Activated T-cell treated with anti-CD3 and anti-CD28 coated beads, Interleukin-2, amount 50 U/mL, for 1 hour (primary cell): ENCODE results near the gene TPBGL.

Experiments
- DNase-seq: peaks from one replicate; pipeline ENCODE4 v3.0.0-alpha.2; 2020

The TPBGL gene

DNA sequence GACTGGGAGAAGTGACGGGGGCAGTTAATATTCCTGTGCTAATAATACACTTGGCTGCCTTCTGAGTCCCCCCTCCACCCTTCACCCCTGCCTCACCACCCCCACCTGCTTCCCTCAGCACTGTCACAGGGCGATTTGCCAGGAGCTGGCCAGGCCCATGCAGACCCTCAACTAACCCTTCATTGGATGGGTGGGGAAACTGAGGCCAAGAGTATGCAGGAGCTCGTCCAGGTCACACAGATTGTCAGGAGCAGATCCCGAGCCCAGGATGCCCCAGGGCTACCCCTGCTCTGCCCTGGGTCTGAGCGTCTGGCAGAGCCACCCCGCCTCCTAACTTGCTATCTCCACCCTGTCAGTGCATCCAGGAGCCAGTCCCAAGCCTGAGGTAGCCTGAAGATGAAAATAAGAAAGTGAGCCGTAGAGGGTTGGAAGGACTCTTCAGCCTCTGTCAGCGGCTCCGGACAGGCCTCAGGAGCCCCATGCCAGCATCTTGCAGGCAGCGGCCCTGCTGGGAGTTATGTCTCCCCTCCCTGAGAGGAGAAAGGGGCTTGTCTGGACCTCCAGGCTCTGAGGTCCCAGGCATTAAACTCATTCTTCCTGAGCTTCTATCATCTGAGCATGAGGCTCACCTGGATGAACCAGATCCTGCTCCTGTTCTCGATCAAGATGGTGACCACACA, 6.2 kb downstream of the TPBGL start:
- DNase-seq, result peak; percentile 13

DNA sequence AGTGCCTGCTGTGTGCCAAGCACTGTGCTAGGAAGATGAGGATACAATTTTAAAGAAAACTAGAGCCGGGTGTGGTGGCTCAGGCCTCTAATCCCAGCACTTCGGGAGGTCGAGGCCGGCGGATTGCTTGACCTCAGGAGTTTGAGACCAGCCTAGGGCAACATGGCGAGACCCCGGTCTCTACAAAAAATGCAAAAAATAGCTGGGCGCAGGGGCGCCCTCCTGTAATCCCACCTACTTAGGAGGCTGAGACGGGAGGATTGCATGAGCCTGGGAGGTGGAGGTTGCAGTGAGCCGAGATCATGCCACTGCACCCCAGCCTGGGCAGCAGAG, 8.3 kb downstream of the TPBGL start:
- no peak for DNase-seq

DNA sequence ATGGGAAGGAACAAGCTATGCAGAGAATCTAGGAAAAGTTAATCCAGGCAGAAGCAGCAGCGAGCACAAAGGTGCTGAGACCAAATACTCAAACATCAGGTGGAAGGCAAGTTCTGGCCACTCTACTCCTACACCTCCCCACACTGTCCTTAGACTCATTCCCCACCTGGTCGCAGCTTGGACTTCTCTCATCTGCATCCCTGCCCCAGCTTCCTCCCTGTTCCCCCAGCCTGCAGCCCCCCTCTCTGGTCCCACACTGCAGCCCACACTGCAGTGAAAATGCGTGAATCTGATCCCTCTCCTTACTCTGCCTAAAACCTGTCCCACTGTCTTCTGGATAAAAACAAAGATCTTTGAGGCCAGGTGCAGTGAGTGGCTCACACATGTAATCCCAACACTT, 9.1 kb downstream of the TPBGL start:
- peak; percentile 6 for DNase-seq

DNA sequence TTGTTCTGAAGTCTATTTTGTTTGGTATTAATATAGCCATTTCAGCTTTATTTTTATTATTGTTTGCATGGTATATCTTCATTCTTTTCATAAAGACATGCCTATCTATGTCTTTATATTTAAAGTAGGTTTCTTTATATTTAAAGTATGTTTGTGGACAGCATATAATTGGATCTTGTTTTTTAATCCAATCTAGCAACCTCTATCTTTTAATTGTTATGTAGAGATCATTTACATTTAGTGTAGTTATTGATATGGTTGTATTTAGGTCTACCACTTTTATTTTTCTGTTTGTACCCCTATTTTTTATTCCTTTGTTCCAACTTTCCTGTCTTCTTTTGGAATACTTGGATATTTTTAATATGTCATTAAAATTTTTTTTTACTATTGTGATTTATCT, 13.8 kb downstream of the TPBGL start:
- no peak for DNase-seq

DNA sequence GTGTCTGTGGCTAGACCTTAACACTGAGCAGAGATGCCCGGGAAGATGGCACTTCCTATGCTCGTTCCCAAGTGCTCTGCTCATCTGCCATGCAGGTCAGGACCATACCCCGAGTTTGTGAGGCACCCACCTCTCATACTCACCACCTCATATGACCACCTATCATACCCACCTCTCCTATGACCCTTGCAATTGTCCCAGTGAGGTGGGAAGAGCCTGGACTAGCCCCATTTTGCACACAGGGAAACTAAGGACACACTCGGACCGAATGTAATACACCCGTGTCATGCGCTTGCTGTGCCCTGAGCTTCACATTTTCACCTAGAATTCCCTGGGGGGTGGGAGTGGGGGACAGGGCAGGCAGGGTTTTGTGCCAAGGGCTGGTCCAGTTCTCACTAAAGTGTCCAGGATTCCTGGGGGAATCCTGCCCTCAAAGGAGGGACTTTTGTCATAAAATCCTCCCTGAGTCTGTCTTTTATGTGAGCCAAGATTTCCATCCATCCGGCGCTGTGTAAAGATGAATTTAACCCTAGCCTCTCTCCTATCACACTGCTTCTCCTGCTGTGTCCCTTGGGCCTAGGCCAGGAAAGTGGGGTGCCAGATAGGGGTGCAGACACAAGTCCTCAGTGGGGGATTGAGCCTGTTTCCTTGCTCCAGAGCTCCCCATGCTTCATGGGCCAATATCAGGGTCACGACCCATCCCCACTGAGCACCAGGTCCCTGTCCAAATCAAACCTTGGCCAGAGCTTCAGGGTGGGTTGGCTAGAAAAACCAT, 20.0 kb downstream of the TPBGL start:
- no peak for DNase-seq

DNA sequence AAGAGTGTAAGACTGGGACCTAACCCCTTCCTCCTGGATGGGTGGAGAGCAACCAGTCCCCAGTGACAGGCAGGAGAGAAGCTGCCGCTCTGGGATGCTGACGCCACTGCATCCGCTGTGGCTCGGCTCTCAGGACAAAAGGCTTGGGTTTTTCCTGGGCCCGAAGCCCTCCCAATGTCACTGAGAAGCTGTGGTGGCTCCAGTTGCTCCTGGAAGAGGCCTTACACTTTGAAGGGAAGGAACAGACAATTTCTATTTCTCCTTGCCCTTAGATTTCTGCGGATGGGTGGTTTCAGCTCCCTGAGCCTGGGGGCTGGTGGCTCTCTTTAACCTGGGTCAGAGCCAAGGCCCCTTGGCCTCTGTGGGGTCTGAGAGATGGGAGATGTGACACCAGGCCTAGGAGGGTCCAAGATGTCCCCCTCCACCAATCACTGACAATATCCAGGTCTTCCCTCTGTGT, 21.4 kb downstream of the TPBGL start:
- no peak for DNase-seq

DNA sequence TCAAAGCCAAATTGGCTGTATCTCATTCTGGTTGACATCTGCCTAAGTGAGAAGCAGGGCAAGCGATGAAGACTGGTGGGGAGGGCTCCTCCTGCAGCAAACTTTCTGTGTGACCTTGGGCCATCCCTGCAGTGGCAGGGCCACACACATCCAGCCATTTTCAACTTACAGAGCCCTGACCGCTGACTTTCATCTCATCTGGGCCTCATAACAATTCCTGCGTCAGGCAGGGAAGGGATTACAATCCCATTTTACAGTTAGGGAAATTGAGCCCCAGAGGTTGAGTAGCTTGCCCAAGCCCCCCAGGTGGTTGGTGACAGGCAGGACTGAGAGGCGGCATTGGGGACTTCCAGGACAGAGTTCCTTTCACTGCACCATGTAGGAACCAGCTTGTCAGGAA, 21.9 kb downstream of the TPBGL start:
- DNase-seq, result no peak

DNA sequence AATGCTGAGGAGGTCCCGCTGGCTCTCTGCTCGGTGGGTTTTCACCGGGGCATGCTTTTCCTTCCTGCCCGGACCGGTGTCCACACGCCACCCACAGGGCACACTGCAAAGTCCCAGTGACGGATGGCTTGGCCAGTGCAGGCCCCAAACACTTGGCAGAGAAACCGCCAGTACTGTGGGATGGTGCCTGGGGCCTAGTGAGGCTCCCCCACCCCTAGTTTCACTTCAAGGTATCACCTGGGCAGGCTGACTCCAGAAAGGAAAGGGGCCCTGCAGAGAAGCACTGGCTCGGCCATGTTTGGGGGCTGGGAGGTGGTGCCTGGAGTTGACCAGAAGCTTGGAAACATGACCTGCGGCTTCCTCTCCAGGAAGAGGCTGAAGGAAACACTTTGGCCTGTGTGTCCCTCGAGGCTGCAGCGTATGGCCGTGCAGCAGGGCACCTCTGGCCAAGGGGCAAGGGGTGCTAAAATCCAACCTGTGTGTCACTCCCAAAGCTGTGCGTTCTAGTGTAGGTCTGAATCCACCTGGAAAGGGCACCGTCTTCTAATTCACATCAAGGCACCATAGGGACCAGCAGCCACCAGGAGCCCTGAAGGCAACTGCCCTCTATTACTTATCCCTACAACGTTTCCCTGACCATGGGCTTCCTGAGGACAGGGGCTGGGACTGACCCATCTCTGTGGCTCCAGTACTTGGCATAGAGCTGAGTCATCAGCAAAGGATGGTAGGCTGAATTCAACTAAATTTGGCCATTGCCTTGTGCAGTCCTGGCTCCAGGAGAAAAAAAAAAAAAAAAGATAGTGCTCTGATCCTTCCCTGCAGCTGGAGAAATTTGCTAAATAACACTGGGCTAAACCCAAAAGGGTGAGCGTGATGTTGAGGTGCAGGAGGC, 22.6 kb downstream of the TPBGL start:
- DNase-seq, result peak; percentile 8

DNA sequence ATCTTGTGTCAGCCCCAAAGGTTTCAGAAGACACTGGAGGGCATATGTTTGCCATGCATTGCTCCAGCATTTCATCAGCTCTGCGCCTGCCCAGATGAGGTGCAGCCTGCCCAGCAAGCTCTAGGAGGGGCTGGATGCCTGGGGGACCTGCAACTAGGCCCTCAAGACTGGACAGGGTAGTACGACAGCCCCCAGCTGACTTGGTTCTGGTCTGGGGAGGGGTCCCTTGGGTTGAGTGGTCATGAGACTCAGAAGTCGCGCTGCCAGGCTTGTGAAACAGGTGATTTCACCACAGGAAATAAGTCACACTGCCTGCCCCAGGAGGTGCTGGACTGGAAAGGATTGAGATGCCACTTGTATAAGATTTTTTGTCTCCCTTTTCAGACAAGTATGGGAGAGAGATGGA, 23.4 kb downstream of the TPBGL start:
- no peak for DNase-seq

DNA sequence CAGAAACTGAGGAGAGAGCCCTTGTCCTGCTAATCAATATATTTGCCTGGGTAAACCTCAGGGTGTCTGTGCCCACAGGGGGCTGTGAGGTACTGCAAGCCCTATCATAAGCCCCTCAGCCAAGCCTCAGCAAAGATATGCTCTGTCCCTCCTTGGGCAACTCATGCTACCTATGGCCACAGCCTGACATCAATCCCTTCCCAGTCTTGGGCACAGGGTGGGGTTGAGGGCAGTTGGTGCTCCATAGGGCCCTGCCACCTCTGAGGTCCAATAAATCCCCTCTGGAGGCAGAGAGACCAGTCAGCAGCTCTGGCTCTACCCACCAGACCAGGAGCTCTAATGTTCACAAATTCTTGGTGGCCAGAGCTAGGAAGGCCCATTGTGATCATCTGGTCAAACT, 23.8 kb downstream of the TPBGL start:
- no peak for DNase-seq

DNA sequence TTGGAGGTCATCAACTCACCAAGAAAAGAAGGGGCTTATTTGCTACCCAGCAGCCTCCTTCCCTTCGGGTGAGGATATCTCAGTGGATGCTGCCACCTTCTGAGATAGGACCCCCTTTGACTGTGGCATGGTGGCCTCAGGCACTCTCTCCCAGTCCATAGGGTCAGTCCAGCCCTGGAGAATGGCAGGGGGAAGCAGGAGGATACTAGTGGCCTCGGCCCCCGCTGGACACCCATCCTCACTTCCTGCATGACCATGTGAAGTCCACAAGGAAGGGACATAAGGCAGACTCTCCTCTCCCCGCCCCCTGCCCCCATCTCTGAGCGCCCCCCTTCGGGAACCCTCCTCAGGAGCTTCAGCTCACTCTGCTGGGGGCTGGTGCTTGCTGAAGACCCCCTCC, 24.4 kb downstream of the TPBGL start:
- no peak for DNase-seq

DNA sequence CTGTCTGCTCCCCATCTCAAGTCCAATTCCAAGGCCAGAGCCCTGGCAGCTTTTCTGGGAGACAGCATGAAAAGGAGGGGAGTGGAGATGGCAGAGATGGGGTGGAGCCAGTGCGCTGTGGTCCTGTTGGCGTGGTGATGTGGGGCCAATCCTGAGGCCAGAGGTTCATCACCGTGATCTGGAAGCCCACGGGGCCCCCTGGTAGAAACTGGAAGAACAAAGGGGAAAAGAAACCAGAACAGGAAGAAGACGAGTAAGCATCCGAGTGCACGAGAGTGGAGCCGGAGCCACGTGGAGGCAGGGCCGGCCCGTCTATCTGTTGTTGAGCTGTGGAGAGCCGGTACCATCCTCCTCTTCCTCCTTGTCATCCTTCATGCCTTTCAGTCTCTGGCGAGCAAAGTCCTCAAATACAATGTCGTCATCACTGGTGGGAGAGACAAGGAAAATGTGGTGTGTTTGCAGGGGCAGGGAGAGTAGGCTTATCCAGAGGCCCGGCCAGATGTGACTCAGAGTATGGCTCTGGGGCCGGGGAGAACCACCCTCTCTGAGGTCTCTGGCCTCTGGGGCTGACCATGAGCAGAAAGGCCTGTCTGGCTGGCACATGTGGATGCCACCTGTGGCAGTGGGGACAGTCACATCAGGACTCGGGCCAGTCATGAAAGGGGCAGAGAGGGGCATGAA, 25.4 kb downstream of the TPBGL start:
- no peak for DNase-seq

DNA sequence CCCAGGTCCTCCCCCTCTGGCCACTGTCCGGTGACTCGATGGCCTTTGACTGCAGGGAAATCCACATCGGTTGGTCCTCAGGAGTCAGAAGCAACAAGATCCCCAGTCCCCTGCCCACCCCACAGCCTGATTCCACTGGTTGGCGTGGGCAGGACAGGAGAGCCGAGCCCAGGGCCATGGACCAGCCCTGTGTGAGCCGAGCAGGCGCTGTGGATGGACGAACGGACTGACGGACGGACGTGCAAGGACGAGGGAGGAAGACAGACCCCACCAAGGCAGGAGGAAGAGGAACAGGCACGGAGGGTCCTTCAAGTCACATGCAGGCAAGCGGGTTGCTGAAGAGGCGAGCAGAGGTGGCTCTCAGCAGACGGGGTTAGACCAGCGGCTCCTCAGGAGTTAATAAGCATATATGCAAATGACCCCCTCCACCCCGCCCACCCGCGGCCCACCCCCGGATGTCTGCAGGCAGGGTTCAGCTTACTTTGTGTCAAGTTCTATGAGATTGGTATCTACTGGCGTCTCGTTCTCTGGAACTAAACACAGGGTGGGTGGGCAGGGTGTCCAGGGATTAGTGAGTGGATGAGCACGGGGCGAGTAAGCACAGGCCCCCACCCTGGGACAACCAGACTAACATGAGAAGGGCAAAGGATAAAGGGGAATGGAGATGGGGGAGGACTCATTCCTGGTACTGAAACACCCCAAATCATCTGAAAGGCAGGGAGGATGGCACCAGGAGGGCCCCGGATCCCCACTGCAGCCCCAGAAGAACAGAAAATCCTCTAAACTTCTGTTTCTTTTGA, 26.8 kb downstream of the TPBGL start:
- DNase-seq, result no peak

DNA sequence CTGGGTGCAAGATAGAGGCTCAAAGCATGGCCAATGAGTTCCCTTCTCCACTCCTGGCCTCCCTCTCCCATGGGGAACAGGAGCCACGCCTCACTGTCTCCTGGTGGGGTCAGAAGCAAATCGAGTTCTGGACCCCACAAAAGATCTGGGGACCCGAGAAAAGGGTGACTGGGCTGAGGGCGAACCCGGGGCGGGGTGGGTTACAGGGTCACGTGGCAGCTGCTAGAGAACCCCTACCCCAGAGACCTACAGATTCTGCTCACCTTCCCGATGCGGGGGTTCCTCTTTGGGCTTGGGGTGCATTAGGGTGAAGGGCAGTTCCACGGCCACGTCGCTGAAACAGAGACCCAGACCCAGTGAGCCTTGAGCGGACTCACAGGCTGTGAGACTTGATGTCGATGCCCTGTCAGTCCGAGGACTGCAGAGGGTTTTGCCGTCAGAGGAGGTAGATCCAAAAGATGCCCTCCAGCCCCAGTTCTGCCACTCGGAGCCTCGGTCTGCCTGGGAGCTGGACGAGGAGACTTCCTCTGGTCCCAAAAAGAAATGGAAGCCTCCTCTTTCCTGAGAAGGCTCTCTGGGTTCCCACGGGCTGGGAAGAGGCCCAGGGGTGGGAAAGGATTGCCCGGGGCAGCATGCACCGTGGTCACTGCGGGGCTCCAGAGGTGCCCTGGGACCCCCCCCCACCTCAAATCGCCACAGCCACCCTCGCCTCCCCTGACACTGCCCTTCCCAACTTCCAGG, 28.2 kb downstream of the TPBGL start:
- DNase-seq, result no peak

DNA sequence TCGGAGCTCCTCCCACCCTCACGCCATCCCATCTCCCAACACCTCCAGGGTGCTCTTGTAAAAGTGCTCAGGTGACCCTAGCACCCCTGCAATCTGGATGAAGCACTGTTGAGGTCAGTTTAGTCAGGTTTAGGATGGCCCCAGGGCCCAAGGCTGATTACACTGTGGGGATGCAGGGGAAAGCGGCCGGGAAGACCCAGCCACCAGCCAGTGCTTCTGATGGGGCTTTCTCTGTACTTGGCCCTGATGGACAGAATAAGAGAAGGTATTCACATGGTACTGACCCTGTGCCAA, 28.7 kb downstream of the TPBGL start:
- DNase-seq, result no peak

DNA sequence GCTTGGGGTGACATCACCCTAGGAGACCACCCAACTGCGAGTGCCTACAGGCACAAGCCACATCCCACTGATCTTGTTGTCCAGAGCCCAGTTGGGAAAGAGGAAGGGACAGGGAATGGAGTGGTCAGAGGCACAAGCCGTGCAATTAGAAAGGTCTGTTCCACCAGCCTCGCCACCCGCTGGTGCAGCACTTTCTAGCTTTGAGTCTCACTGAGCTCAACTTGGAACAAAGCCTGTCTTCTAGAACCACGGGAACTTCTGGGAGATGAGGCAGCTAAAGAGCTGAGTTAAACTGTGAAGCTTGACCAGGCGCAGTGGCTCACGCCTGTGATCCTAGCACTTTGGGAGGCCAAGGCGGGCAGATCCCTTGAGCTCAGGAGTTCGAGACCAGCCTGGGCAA, 29.3 kb downstream of the TPBGL start:
- DNase-seq, result no peak

DNA sequence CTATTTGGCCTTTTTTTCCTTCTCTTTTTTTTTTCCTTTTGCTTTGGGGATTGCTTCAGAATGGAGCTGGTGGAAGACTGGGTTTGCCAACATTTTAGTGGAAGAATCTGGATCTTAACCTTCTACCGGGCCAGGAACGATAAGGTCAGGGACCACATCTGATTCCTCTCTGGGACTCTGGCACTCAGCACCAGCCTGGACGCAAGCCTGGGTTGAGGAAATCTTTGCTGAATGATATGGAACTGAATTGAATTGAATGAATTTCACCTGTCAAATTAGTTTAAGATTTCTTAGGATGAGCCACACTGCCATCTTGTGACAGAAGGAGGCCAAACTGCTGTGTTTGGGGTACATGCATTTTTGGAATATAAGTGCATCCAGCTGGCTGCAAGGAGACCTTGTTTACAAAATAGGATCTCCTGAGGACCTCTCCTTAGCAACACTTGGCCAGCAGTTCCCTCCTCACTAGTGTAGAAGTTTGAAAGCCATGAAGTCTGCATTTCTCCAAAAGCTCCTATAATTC, 30.4 kb downstream of the TPBGL start:
- no peak for DNase-seq

DNA sequence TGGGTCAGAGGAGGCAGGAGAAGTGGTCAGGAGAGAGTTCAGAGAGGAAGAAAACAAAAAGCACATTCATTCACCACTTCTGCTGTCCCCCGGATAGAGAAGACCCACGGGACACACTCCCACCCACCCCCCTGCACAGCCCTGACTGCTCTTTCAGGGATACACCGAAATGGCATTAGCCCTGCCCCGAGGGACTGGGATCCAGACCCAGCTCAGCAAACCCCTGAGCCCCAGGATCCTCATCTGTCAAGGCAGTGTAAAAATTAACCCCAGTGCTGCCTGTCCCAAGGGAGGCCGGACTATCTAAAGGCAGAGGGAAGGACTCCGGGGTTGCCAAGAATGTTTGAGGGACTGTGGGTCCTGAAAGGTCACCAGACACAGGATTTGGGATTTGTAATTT, 31.2 kb downstream of the TPBGL start:
- DNase-seq, result no peak

DNA sequence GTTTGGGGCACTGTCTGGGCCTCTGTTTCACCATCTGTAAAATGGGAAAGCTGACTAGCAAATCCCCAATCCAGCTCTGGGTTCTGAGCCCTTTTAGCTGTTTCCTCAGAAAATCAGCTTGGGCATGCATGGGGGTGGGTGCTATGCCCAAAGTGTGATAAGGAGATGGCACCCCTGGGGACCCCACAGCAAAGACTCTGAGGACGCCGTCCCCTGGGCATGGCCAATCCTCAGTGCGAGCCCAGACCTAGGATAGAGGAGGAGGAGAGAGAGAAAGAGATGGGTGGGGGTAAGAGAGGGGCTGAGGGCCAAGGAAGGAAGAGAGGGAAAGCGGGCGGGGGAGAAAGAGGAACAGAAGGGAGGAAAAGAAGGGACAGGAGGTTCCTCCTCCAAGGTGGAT, 31.8 kb downstream of the TPBGL start:
- DNase-seq, result no peak

DNA sequence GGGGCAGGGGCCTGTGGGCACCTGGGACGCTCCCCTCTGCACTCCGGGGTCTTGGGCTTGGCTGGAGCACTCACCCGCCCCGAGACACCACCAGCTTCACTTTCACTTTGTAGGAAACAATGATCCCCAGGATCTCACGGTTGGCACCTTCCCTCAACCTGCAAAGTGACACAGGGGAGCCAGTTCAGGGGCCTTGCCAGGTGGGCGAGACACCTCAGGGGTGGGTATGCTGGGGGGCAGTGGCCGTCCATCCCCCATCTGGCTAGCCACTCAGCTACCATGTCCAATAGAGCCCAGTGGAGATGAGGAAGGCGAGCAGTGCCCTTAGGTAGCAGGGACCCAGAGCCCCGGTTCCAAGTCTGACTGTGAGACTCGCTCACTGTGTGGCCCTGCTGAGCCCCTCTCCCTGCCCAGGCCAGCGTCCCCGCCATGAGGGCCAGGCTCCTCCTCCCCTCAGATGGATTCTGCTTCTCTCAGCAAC, 32.3 kb downstream of the TPBGL start:
- no peak for DNase-seq
